HG03045 (cell line): ENCODE measurements around the gene CD5L.
A peak's percentile ranks its signal among the peaks of the same experiment; 100 is the strongest.

ENCODE experiments used
- ATAC-seq: cut with Tn5 transposase; IDR thresholded peaks from one replicate; pipeline ENCODE4 v1.9.1; 2021; ENCODE audit warnings: mild to moderate bottlenecking, moderate library complexity; ENCODE audit not compliant: unreplicated experiment

Gene CD5L

DNA sequence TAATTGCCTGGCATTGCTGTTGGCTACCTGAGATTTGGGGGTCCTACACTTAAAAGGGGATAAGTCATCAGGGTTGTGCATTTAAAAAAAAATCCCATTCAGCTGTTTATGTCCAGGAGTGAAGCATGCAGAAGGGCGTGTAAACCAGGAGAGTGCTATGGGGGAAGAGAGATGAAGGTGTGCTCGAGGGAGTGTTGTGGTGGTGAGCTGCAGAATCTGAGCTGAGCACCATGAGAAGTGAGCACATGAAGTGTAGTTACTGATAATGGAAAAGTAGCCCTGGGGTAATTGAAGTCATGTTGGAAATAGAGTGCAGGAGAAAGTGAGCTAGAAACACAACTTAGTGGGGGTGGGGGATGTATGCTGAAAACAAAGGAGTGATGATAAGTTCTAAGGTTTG lies 22.4 kb downstream of the CD5L start:
- ATAC-seq: no peak

- no peak for ATAC-seq
These were observed 28.3 kb downstream of the CD5L start for GRCh38 chr1:157813269-157813668.

- ATAC-seq: peak; percentile 91
These were observed 35.0 kb downstream of the CD5L start for GRCh38 chr1:157806431-157807149.

DNA sequence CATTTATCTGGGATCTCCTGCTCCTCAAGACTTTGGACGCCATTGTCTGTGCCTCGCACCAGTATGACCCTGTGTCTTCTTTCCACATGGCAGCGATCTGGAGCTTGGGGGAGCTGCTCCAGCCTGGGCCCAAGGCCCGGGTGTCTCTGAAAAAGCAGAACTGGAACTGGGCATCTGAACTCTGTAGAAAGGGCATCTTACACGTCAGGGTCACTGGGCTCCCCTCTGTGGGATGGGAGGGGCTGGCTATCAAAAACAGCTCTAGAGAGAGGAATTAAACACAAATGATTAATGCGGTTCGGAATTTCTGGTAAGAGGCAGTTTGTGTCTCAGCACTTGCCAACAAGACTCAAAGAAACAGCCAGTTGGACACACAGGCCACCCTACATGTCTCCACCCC lies 37.8 kb downstream of the CD5L start:
- ATAC-seq: no peak

DNA sequence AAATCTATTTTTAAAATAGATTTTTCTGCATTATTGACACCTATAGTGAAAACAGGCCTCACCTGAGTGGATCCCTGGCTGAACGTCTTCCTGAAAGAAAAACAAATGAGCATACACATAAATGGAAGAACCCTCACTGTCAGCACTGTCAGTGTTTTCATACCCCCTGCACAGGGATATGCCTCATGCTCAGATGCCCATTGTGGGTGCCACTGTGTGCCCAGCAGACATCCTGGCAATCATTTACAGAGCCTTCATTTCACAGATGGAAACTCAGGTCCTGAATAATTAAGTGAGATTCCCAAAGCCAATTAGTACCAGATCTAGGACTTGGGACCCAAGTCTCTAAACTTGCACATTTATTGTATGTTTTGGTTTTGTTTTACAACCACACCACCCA lies 41.6 kb downstream of the CD5L start:
- no peak for ATAC-seq

DNA sequence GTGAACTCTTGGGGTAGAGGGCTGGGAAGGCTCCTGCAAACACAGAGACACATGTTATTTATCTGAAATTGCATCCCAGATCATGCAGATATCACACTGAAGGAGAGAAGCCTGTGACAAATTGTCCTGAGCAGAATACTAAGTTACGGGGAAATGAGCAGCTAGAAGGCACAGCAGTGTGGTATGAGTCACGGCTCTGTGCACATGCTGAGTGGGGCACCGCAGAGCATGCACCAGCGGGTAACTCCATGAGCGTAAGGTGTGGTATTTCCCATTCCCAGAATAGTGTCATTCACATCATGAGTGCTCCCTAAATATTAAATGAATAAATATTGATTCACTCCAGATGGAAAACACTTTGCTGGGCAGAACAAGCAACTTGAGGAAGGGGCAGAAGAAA lies 43.4 kb downstream of the CD5L start:
- no peak for ATAC-seq

DNA sequence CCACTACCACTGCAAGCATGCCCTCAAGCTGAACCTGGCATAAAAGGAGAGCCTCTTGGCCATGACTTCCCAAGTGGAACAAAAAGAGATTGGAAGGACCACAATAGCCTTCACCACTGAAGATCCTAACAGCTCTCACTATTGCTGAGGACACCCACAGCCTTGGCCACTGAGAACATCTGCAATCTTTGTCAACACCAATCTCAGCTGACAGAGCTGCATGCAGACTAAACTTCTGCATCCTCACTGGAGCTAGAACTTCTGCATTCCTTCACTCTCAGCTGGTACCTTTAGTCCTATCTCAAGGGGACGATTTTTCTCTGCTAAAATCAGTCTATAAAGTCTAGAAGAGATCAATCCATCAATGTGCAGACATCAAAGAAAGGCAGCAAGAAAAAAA lies 56.4 kb downstream of the CD5L start:
- ATAC-seq: no peak

DNA sequence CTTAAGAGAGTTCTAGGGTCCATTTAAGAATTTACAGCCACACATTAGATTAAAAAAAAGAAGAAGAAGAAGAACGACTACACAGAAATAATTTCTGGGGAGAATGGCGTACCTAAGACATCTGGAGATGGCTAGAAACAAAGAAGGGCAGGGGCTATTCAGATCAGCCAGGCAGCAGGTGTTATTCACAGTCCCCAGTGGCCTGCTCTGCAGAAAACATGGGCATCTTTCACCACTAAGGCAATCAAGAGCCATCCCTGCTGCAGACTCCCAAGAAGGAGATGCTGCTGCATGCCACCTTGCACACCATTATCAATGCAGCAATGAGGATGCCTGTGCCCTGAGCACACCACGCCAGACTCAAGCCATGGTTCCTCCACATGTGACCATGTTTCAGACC lies 56.8 kb downstream of the CD5L start:
- no peak for ATAC-seq

DNA sequence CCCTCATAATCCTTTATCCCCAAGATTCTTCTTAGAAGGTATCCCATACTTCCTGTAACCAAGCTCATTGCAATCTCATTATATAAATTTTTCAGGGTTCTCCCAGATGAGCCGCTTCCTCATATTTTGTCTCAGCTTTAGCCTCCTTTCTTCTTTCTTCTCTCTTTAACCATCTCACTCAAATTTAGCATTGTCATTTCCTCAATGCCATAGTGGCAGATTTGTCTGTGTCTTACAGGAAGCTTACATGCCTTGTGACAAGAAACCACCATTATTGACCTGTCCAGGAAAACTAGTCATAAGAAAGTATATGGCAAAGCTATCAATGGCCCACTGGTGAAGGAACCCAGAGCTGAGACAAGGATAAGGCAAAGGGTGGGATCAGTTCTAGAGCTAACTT lies 58.7 kb downstream of the CD5L start:
- no peak for ATAC-seq

GRCh38 chr1:157781048-157781447 lies 60.6 kb downstream of the CD5L start:
- ATAC-seq: peak; percentile 53
